Pons (tissue), 1 donor: ENCODE measurements around the gene GTPBP4.

Source experiments
- DNase-seq: peaks from one replicate; pipeline ENCODE4 v3.0.0-alpha.2; 2016; ENCODE audit warnings: low spot score

The GTPBP4 gene

DNA sequence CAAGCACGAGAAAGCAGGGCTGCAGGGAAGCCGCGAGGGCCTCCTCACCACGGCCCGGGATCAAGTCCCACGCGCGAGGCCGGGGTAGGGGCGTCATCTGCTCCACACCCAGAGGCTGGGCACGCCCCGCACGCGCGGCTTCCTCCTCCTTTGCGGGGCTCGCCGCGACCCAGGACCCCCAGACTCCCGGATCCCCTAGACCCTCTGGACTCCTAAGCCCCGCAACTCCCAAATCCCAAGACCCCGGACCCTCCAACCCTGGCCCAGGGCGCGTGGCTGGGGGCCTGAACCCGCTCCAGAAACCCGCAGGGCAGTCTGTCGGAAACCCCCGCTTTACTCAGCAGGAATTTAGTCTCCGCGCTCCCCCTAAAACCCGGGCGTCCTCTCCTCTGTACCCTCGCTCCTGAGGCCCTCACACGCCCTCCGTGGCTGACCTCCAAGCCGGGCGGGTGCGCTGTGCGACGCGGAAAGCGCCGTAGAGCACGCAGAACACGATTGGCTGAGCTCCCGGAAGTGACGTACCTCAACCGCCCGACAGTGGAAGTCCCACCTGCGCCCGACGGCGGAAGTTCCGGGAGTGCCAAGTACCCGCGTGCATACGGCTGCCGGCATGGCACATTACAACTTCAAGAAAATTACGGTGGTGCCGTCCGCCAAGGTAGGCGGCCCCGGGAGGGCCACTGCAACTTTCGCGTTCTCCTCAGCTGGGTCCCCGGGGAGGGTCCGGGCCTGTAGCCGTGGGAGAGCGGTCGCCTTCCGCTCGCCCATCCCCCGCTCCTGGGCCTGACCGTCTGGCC is at the start of gene GTPBP4:
Gene GTPBP4 (plus strand): TSS at position 565 of the 797 bp plus-strand sequence. CDS start 46 bp downstream, at position 611.
- DNase-seq: peak; percentile 96

DNA sequence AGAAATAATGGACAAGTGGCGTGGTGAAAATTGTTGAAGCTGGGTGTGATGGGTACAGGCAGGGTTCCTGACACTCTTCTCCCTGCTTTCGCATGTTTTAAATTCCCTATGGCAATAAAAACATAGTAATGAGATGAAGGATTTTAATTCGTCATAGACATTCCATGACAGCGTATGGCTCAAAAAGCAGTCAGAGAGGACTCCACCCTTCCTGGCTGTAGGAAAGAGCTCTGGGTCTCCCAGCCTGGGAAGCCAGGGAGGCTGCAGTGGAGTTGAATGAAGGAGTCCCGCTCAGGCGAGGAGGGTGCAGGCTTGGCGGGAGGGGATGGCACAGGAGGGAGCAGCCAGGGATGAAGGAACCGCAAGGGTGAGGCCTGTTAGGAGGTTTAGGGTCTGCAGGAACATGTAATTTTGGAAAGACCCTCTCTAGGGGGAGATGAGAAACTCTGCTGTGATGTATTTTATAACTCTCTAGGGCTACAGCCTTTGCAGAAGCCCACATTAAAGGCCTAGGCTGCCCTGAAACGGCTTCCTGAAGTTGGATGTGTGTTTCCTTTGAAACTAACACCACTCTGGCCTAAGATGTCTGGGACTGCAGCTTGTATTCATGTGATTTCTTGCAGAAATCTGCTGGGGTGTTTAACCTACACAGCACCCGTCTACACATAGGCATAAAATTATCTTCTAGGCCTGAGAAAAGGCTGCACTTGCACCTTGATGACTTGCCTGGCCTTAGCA is 49.1 kb upstream of the GTPBP4 start:
- DNase-seq: no peak

DNA sequence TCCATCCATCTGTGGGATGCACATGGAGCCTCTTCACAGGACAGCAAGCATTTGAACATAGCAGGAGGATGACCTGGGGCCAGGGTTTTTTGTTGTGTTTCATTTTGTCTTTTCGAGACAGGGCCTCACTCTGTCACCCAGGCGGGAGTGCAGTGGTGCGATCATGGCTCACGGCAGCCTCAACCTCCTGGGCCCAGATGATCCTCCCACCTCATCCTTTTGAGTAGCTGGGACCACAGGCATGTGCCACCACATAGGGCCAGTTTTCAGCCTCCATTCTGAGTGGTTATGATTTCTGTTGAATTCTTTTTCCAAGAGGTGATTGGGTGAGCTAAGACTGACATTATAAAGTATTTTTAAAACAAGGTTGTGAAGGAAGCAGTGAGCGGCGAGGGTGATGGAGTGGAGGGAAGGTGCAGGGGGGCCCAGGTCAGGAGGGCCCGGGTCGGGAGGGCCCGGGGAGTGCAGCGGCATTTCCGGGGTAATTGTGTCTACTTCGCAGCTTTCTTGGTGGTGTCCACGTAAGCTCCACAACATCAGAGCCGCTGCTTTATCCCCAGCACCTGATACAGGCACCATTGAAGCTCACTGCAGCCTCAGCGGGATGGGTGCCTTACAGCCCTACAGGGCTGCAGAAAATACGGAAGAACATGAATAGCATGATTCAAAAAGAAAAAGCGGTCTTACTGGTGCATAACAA is 44.8 kb upstream of the GTPBP4 start:
- DNase-seq: no peak

DNA sequence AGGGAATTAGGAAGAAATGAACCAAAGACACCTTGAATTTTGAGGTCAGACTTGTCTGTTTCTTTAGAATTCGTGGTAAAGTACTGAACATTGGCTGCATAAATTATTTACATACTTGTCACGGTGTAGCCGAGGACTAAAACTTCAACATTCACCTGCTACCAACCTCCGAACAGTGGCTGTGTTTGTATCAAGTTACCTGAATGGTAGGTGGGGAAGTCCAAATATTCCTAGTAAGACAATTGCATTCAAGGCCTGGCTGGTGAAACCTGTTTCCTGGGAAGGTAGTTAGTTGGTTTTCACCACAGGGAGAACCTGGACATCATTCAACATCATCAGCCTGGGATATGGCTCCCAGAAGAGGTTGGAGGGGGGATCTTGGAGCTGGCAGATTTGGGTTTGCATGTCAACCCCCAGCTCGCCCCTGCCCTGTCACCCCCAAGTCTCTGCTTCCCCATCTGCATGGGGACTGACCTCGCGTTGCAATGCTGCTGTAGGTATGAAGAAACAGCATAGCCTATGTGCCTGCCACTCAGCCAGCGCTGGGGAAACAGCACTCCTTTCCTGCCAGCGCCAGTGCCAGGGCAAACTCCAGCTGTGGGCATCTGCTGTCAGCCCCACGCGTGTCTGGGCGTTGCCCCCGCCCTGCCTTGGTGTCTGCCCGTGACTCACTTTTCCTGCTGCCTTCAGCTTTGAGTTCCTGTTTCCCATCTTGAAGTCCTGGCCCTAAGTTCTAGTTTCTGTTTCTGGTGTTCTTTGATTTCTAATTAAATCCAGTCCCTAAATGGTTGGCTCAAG is 44.0 kb upstream of the GTPBP4 start:
- peak; percentile 44 for DNase-seq

DNA sequence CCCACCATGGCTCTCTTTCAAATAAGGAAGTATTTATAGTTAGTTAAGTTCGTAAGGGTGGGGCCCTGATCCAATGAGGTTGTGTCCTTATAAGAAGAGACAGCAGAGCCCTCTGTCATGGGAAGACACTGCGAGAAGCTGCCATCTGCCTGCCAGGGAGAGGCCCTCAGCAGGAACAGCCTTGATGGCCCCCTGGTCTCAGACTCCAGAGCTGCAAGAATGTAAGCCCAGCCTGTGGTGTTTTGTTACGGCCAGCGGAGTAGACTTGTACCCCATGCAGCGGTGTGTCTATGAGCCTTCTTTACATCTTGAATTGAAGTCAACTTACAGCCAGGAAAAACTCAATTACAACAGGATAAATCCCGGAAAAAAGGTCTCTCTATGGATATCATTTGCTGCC is 42.5 kb upstream of the GTPBP4 start:
- DNase-seq: no peak

DNA sequence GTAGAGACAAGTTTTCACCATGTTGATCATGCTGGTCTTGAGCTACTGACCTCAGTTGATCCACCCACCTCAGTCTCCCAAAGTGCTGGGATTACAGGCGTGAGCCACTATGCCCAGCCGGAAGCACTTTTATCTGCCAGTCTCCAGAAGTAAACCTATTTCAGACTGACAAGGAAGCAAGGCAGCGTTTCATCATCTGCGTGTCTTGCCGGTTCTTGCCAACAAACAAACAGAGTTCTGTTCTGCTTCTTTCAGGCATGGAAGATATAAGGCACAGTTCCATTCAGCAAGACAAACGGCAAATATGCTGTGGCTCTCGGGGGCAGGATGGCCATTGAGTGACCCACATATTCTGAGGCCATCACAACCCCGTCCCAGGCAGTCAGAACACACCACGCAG is 41.2 kb upstream of the GTPBP4 start:
- DNase-seq: peak; percentile 20

DNA sequence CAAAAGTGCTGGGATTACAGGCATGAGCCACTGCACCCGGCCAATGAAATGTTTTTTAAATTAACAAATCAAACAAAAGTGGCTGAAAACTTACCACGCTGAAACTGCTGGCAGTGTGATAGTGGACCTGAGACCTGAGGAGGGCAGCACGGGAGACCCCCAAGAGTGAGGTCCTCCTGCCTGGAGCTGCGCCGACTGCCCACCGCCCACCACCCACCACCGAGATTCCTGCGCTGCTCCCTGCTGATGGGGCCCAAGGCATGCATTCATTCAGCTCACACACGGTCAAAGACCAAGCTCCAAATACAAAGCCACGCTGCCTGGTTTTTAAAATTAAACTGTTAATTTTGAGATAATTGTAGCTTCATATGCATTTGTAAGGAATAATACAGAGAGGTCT is 40.4 kb upstream of the GTPBP4 start:
- DNase-seq: no peak

DNA sequence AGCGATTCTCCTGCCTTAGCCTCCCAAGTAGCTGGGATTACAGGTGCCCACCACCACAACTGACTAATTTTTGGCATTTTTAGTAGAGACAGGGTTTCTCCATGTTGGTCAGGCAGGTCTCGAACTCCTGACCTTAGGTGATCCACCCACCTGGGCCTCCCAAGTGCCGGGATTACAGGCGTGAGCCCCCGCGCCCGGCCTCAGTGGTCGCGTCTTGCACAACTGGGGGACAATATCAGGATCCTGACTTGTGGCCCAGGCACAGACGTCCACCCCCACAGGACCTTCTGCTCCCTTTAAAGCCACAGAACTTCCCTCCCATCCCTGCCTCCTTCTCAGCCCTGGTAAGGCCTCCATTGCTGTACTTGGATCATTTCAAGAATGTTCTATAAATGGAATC is 39.9 kb upstream of the GTPBP4 start:
- DNase-seq: no peak

DNA sequence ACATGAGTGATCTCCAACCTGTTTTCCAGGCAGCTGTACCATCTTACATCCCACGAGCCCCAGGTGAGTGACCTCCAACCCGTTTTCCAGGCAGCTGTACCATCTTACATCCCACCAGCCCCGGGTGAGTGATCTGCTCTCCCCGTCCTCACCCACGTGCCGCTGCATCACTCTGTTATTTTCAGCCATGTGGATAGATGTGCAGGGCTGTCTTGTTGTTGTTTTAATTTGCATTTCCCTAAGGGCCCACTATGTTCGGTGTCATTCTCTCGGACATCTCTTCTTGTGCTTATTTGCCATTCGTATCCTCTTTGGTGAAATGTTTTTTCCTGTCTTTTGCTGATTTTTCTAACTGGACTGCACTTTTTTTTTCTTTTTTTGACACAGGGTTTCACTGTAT is 38.8 kb upstream of the GTPBP4 start:
- no peak for DNase-seq

DNA sequence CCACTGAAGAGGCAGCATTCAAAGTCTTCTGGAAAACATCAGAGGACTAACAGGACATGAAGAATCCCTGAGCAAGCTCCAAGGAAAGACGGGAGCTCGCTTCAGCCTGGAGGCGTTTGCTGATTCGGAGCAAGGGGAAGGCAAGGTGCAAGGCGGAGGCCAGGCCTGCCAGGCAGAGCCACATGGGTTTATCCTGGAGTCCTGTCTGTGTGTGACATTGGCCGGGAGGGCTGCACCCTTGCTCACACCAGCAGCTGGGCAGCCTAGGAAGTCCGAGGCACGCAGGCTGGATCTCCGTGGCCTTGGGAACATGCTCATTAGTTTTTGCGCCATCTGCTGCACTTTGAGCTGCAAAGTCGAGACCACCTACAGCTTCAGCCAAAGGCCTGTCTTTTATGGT is 34.4 kb upstream of the GTPBP4 start:
- DNase-seq: no peak

DNA sequence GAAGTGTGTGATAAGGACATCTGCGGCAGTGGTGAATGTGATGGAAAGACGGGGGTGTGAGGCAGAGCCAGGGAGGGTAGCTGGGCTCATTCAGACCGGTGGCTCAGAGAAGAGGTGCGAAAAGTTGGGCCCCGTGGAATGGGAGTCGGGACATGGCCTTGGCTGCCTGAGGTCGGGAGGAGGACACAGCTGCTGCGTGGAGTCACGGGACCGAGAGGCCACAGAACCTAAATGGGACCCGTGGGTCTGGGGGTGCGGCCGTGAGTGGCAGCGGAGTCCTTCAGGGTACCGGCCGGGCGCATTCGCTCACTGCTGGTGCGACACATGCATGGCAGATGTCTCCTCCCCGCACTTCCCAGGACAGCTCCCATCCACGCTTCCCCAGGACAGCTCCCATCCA is 33.8 kb upstream of the GTPBP4 start:
- no peak for DNase-seq

DNA sequence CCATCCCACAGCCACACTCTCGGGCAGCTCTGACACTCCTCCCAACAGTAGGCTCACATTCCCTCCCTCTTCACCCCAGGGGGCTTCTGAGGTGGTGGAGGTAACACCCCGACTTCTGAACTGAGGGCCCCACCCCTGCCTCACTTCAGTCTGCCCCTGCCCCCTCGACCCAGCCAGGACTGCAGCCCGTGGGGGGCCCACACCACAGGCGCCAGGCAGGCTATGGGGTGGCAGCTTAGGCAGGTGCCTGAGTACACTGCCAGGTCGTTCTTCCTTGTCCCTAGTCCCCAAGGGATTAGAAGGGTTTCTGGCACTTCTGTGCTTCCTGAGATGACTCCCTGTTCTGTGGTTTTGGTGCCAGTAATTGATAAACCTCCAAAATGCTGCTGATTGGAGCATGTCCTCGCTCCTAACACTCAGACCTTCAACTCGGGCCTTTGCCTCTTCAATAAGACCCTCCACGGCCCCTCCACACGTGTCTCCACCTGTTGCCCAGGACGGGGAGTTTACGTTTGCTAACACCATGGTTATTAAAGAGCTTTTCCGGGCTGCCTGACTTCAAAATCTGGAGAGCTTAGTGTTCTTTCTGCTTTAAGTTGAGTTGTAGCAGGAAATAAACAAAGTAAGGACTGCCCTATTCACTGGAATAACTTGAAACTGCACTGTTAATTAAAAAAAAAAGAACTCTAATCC is 33.0 kb upstream of the GTPBP4 start:
- no peak for DNase-seq

DNA sequence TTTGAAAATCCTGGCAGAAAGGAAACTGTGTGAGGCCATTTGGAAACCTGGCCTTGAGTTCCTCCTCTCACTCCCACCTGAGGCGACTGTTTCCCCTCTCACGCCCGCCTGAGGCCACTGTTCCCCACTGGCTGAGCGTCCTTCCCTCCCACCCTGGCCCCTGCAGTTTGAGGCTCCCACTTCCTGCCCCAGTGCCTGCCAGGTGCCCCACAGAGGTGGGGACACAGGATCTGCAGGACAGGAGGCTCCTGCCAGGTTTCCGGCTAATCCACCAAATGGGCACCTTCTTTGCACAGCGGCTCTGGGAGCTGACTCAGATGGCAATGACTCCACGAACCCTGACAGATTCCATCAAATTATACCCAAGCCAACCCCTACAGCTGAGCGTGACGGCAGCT is 32.4 kb upstream of the GTPBP4 start:
- DNase-seq: no peak

DNA sequence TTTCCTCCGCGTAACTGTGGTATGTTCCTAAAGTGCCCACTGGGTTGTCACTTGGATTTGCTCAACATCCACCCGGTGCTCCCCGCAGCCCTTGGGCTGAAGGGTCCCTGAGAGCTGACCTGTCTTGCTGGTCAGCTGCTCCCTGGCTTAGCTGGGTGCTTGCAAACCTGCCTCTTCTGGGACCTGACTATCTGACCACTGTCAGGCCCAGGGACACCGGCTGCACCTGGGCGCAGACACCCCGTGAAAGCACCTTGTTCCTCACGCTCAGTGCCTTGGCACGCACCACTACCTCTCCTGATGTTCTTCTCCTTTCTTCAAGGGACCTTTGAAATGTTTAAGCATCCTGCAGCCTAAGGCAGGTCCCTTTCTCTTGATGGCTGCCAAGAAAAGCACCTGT is 30.1 kb upstream of the GTPBP4 start:
- DNase-seq: no peak

DNA sequence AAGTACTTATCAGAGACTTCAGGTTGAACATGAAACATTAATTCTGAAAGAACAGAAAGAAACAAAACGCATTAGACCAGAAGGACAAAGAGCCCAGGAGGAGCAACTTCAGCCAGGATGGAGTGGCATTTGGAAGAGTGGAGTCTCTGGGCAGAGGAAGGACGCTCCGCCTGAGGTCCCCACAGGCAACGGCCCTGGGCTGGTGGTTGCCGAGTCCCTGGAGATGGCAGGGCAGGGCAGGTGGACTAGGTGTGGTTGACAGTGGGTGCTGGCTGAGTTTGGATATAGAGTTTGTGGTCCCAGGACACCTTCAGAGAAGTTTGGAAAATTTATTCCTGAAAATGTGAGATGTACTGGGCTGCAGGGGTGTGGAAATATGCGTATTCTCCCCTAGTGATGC is 29.4 kb upstream of the GTPBP4 start:
- no peak for DNase-seq

DNA sequence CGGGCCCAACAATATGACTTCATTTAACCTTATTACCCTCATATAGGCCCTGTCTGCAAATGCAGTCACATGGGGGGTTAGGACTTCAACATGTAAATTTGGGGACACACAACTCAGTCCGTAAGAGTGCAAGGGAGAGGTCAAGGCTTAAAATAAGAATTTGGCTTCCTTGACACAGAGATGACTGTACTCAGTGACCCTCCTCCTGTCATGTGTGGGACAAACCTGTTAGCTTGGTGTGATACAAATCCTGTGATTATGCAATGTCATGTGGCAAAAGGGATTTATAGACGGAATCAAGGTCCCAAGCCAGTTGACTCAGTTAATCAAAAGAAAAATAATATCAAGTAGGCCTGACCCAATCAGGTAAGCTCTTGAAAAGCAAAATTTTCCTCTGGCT is 25.9 kb upstream of the GTPBP4 start:
- DNase-seq: no peak

DNA sequence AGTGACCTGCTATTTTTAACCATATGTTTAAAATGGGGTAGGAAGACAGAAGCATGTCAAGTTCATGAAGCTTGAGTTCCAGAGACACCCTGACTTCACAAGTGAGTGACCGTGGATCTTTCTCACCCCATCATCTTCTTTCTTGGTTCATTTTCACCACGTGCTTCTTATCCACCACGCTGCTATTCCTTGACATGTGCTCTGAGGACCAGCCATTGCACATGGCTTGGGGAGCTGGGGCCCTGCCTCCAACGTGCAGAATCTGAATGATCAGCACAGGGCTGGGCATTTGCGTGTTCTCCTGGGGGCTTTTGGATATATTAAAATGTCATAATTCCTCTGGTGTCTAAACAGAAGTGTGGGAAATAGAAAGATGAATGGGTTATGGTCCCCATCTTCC is 25.0 kb upstream of the GTPBP4 start:
- DNase-seq: no peak

DNA sequence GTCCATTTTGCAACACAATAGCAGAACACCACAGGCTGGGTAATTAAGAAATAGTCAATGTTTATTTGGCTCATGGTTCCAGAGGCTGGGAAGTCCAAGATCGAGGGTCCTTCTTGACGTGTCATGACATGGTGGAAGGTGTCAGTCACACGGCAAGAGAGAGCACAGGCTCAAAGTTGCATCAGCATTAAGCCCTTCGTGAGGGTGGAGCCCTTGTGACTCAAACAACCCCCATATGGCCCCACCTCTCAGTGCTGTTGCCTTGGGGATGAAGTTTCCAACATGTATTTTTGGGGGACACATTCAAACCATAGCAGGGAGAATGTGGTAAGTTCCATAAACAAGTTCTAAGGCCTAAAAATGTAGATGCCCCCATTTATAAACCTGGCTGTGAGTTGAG is 24.6 kb upstream of the GTPBP4 start:
- DNase-seq: no peak

DNA sequence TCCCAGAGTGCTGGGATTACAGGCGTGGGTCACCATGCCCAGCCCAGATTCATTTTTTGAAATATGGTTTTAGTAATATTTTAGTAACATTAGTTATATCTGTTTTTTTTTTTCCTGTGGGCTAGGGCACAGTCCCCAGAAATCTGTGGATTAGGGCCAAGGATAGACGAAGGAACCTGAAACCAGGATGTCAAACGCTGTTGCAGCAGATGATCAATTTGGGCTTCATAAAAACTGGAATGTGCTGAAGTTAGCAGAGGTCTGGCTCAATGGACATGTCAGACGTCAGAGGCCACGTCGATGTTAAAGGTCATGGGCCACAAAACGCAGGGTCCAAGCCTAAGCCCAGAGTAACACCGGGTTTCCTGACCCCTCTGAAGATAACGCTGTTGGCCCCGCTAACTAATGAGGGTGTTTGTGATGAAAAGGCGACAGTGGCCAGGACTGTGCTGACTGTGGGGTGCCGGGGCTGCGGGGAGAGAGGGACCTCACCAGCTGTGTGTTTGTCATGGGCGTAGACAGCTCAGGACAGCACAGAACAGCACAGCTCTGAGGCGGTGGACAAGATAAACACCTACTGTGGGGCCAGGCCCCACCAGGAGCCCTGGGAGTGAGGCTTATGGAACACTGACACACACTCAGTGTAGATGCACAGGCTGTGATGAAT is 23.8 kb upstream of the GTPBP4 start:
- no peak for DNase-seq

DNA sequence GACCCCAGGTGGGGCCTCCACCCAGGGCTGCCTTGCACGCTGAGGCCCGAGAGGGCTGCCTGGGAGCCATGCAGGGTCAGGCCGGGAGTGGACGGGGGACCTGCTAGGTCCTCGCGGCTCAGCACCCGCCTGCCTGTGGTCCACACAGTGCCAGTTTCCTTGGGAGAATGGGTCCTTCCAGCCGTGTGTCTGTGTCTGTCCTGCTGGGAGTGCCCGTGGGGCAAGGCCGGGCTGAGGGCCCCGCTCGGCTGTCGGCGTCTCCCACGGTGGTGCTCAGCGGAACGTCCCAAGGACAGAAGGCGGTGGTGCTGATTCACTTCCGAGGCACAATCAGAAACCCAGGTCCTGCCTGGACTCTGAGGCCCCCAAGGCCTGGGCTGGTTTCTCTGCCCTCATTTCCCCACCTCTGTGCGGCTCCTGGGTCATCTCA is 23.2 kb upstream of the GTPBP4 start:
- no peak for DNase-seq
